Smooth muscle cell (in vitro differentiated cells): ENCODE data around the gene S100A16. TPM values are rescaled to one million over a fixed set of nuclear protein-coding genes. Genes with fewer than 3 reads are reported as not detected.
"Not testable (repeated sequence)": the region's sequence is repeated elsewhere in the genome, so short reads cannot be mapped to it uniquely, and the experiment has no call there.

Experiments used
- DNase-seq: peaks from one replicate; lab custom pipeline; 2025; ENCODE audit not compliant: unreplicated experiment; lab: John Stamatoyannopoulos, UW
- H2AFZ ChIP-seq: fragments of 200-600 bp; sonication (generic); 2 replicates; pipeline ENCODE4 v1.6.0; 2016; ENCODE audit warnings: antibody characterized with exemption, low read depth, mild to moderate bottlenecking
- H3F3A ChIP-seq: fragments of 200-600 bp; sonication (generic); 2 replicates; pipeline ENCODE4 v1.6.0; 2017; ENCODE audit warnings: antibody characterized with exemption, low read depth
- H3K27ac ChIP-seq: fragments of 200-600 bp; sonication (generic); 2 replicates; pipeline ENCODE4 v1.5.1; 2016; ENCODE audit warnings: low read depth, mild to moderate bottlenecking
- H3K27me3 ChIP-seq: fragments of 200-600 bp; sonication (generic); 2 replicates; pipeline ENCODE4 v1.6.1; 2016; ENCODE audit warnings: low read depth, mild to moderate bottlenecking
- H3K36me3 ChIP-seq: fragments of 200-600 bp; sonication (generic); 2 replicates; pipeline ENCODE4 v1.5.1; 2016; ENCODE audit warnings: low read depth
- H3K4me1 ChIP-seq: fragments of 200-600 bp; sonication (generic); 2 replicates; pipeline ENCODE4 v1.5.1; 2016; ENCODE audit warnings: low read depth
- H3K4me2 ChIP-seq: fragments of 200-600 bp; sonication (generic); 2 replicates; pipeline ENCODE4 v1.6.0; 2016; ENCODE audit warnings: mild to moderate bottlenecking
- H3K4me3 ChIP-seq: fragments of 200-600 bp; sonication (generic); 2 replicates; pipeline ENCODE4 v1.5.1; 2016; ENCODE audit warnings: mild to moderate bottlenecking
- H3K79me2 ChIP-seq: fragments of 200-600 bp; sonication (generic); 2 replicates; pipeline ENCODE4 v1.6.0; 2016; ENCODE audit warnings: low read depth, mild to moderate bottlenecking
- H3K9ac ChIP-seq: fragments of 200-600 bp; sonication (generic); 2 replicates; pipeline ENCODE4 v1.6.0; 2016; ENCODE audit warnings: low read depth
- H3K9me3 ChIP-seq: fragments of 200-600 bp; sonication (generic); replicated peaks from 2 replicates; pipeline ENCODE4 v1.5.1; 2016; ENCODE audit warnings: low read depth
- H4K20me1 ChIP-seq: fragments of 200-600 bp; sonication (generic); 2 replicates; pipeline ENCODE4 v1.6.0; 2016; ENCODE audit warnings: low read depth
- WGBS: methylation state at CpG from one replicate; pipeline ENCODE4 v1.1.7; 2016; ENCODE audit warnings: low lambda C conversion rate; 5-methylcytosine and 5-hydroxymethylcytosine counted together
- polyA plus RNA-seq: library from polyadenylated mRNA; unstranded; fragments of >200 nt; fragmentation: Nextera tagmentation; extraction: Ambion mirVana; gene quantifications from 2 replicates; pipeline ENCODE4 v1.2.1, GENCODE V29; 2016
- total RNA-seq: library from RNA; depleted of rRNA; stranded (reverse); fragments of >200 nt; gene quantifications from 2 replicates; pipeline ENCODE4 v1.2.3, GENCODE V29; 2014
- TF ChIP-seq, protein P1 (sequence below): fragments of 200-600 bp; sonication (generic); IDR thresholded peaks from 2 replicates; pipeline ENCODE4 v1.5.1; 2017; ENCODE audit warnings: borderline replicate concordance, mild to moderate bottlenecking, antibody characterized with exemption; ENCODE audit not compliant: insufficient read depth, poor library complexity, severe bottlenecking

The S100A16 gene
- total and polyA plus RNA-seq, 2 experiments from 2014 or later = 238 to 302 TPM

DNA sequence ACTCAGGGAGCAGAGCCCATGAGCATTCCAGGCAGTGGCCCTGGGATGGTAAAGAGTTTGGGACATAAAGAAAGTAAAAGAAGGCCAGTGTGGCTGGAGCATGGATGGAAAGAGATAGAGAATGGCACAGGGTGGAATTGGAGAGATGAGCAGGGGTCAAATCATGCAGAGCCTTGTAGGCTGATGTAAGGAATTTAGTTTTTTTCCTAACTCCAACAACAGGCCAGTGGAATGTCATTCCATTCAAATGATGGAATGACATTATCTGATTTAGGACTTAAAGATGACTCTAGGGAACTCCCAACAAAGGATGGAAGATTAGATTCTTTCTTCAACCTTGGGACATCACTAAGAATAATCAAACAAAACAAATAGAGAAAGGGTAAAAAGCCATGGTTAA, 34.4 kb downstream of the S100A16 start:
- H3K4me2 ChIP-seq = peak overlapping the region; percentile 19
- no peak overlapping the region for H3K4me3 ChIP-seq
- TF ChIP-seq, protein P1, sequence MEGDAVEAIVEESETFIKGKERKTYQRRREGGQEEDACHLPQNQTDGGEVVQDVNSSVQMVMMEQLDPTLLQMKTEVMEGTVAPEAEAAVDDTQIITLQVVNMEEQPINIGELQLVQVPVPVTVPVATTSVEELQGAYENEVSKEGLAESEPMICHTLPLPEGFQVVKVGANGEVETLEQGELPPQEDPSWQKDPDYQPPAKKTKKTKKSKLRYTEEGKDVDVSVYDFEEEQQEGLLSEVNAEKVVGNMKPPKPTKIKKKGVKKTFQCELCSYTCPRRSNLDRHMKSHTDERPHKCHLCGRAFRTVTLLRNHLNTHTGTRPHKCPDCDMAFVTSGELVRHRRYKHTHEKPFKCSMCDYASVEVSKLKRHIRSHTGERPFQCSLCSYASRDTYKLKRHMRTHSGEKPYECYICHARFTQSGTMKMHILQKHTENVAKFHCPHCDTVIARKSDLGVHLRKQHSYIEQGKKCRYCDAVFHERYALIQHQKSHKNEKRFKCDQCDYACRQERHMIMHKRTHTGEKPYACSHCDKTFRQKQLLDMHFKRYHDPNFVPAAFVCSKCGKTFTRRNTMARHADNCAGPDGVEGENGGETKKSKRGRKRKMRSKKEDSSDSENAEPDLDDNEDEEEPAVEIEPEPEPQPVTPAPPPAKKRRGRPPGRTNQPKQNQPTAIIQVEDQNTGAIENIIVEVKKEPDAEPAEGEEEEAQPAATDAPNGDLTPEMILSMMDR = no peak
- H3K9ac ChIP-seq = no peak overlapping the region
- no peaks in the 10 kb centered on the region for H3F3A ChIP-seq
- no peaks in the 10 kb centered on the region for H3K36me3 ChIP-seq
- H4K20me1 ChIP-seq = no peaks in the 10 kb centered on the region
- no peaks in the 10 kb centered on the region for H3K79me2 ChIP-seq
- no peaks in the 10 kb centered on the region for H3K27me3 ChIP-seq
- no peaks in the 10 kb centered on the region for H3K9me3 ChIP-seq
- H3K27ac ChIP-seq = no peak overlapping the region
- peaks cover 12% of the 10 kb centered on the region for H3K4me1 ChIP-seq
- H2AFZ ChIP-seq = no peak overlapping the region
- no peak for DNase-seq

DNA sequence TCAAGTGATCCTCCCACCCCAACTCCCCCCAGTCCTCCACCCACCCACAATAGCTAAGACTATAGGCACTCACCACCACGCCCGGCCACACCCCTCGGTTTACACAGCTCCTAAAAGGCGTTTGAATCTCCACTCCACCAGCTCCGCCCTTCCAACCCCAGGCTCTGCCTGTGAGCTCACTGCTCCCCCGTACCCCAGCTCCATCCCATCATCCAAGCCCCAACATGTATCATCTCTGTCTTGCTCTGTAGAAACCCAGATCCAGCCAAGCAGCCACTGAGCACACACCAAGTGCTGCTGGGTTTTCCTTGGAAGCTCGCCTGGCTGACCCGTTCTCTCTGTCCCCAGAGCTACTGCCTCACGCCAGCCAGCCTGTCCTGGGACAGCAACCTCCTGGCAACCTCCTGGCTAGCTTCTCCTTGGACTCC, 35.3 kb downstream of the S100A16 start:
- peaks cover 12% of the 10 kb centered on the region for H3K4me1 ChIP-seq
- TF ChIP-seq, protein P1 = no peak
- no peaks in the 10 kb centered on the region for H3K9me3 ChIP-seq
- no peak overlapping the region for H3K4me3 ChIP-seq
- no peaks in the 10 kb centered on the region for H3K36me3 ChIP-seq
- H3F3A ChIP-seq = no peaks in the 10 kb centered on the region
- no peaks in the 10 kb centered on the region for H3K79me2 ChIP-seq
- no peak overlapping the region for H2AFZ ChIP-seq
- no peak overlapping the region for H3K27ac ChIP-seq
- no peaks in the 10 kb centered on the region for H3K27me3 ChIP-seq
- WGBS = 90% methylated on average over 6 of the region's 9 CpGs
- no peak overlapping the region for H3K4me2 ChIP-seq
- no peaks in the 10 kb centered on the region for H4K20me1 ChIP-seq
- H3K9ac ChIP-seq = no peak overlapping the region
- DNase-seq = no peak

DNA sequence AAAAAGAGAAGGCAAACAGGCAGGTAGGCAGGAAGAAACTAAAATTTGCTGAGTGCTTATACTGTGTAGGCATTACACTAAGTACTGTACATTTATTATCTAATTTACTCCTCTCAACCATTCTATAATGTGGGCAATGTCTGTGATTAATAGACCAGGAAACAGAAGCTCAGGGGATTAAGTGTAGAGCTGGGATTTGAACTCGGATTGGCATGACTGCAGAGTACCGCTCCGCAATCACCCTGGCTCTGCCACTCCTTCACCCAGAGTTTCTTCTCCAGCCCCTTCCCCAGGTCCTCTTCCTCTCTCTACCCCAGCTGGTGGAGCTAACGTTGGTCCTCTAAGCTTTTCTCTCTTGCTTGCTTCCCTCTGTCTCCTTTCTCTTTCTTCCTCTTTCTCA, 35.8 kb downstream of the S100A16 start:
- WGBS = 64% methylated on average over 4 of the region's 4 CpGs
- Histone ChIP-seq H2AFZ (no peak overlapping the region), H3K27ac (no peak overlapping the region), H3K4me1 (peaks cover 12% of the 10 kb centered on the region), H3K9ac (no peak overlapping the region), H3K4me3 (no peak overlapping the region), H3K79me2 (no peaks in the 10 kb centered on the region), H3K27me3 (no peaks in the 10 kb centered on the region), H3K9me3 (no peaks in the 10 kb centered on the region), H4K20me1 (no peaks in the 10 kb centered on the region), H3F3A (no peaks in the 10 kb centered on the region), H3K4me2 (no peak overlapping the region), H3K36me3 (no peaks in the 10 kb centered on the region)
- no peak for DNase-seq
- TF ChIP-seq, protein P1 = no peak

DNA sequence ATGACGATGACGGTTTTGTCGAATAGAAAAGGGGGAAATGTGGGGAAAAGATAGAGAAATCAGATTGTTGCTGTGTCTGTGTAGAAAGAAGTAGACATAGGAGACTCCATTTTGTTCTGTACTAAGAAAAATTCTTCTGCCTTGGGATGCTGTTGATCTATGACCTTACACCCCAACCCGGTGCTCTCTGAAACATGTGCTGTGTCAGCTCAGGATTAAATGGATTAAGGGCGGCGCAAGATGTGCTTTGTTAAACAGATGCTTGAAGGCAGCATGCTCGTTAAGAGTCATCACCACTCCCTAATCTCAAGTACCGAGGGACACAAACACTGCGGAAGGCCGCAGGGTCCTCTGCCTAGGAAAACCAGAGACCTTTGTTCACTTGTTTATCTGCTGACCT, 37.4 kb downstream of the S100A16 start:
- not testable (repeated sequence) for H3K27ac ChIP-seq, H3K4me3 ChIP-seq, H3F3A ChIP-seq, H3K9ac ChIP-seq, H4K20me1 ChIP-seq, H2AFZ ChIP-seq, H3K4me2 ChIP-seq, DNase-seq, H3K79me2 ChIP-seq, H3K9me3 ChIP-seq, H3K27me3 ChIP-seq, H3K36me3 ChIP-seq
- WGBS = 42% methylated on average over 10 of the region's 10 CpGs
- H3K4me1 ChIP-seq = peaks cover 12% of the 10 kb centered on the region

DNA sequence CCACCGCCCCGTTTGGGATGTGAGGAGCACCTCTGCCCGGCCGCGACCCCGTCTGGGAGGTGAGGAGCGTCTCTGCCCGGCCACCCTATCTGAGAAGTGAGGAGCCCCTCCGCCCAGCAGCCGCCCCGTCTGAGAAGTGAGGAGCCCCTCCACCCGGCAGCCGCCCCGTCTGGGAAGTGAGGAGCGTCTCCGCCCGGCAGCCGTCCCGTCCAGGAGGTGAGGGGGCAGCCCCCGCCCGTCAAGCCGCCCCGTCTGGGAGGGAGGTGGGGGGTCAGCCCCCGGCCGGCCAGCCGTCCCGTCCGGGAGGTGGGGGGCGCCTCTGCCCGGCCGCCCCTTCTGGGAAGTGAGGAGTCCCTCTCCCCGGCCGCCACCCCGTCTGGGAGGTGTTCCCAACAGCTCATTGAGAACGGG, 37.9 kb downstream of the S100A16 start:
- H3K4me1 ChIP-seq = peaks cover 12% of the 10 kb centered on the region
- not testable (repeated sequence) for H3K79me2 ChIP-seq, DNase-seq, H3K4me2 ChIP-seq, H3K27ac ChIP-seq, H3K36me3 ChIP-seq, H3K27me3 ChIP-seq, H3K4me3 ChIP-seq, H2AFZ ChIP-seq, H3K9ac ChIP-seq, H3F3A ChIP-seq, H3K9me3 ChIP-seq, H4K20me1 ChIP-seq
- WGBS = 91% methylated on average over 13 of the region's 35 CpGs
